ENCODE results near the gene NT5DC1. TPM values are rescaled to one million over a fixed set of nuclear protein-coding genes. Genes with fewer than 3 reads are reported as not detected.

NT5DC1 gene
- total RNA-seq, 4 donors from 2014 or later: 7.0 to 15.4 (median 12.0) TPM

DNA sequence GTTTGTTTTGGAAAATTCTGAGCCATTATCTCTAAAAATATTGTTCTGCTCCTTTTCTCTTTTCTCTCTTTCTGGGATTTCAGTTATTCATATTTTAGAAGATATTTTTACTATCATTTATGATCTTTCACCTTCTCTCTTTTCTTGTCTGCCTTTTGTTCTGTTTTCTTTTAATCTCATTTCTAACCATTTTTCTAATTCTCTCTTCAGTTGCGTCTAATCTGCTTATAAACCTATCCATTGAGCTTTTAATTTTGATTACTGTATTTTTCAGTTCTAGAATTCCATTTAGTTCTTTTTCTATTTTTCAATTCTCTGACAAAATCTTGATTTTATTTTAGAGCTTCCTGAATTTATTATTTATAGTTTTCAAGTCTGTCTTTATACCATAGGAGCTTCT lies 67.5 kb downstream of the NT5DC1 start:
- H3K27ac ChIP-seq: no peak overlapping the region
- TF ChIP-seq, protein P1, sequence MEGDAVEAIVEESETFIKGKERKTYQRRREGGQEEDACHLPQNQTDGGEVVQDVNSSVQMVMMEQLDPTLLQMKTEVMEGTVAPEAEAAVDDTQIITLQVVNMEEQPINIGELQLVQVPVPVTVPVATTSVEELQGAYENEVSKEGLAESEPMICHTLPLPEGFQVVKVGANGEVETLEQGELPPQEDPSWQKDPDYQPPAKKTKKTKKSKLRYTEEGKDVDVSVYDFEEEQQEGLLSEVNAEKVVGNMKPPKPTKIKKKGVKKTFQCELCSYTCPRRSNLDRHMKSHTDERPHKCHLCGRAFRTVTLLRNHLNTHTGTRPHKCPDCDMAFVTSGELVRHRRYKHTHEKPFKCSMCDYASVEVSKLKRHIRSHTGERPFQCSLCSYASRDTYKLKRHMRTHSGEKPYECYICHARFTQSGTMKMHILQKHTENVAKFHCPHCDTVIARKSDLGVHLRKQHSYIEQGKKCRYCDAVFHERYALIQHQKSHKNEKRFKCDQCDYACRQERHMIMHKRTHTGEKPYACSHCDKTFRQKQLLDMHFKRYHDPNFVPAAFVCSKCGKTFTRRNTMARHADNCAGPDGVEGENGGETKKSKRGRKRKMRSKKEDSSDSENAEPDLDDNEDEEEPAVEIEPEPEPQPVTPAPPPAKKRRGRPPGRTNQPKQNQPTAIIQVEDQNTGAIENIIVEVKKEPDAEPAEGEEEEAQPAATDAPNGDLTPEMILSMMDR (IDR thresholded peaks at IDR 0.05 in 4 of 5, conservative IDR thresholded peaks at IDR 0.05 in 1 of 5): no peak
- TF ChIP-seq POLR2A (IDR thresholded peaks at IDR 0.05): no peak
- DNase-seq (no peak), ATAC-seq (no peak)
- intact Hi-C loops (cut with DNase I; ENCODE audit: low total_unique reads): no loop called here
- no peaks in the 10 kb centered on the region for H3K36me3 ChIP-seq
- H3K9me3 ChIP-seq: no peaks in the 10 kb centered on the region
- no peak overlapping the region for H3K4me3 ChIP-seq
- in situ Hi-C loops (cut with MboI; ENCODE audit: low sequenced_read_pairs in 4 of 4): no loop called here
- H3K27me3 ChIP-seq: no peaks in the 10 kb centered on the region
- peaks cover 0 to 3% of the 10 kb centered on the region in 2 donors for H3K4me1 ChIP-seq

GRCh38 chr6:116169880-116170279 lies 69.2 kb downstream of the NT5DC1 start:
- H3K27me3 ChIP-seq: no peaks in the 10 kb centered on the region
- H3K4me3 ChIP-seq: no peak overlapping the region
- H3K9me3 ChIP-seq: peaks cover 0 to 1% (median 0%) of the 10 kb centered on the region in 3 donors
- ATAC-seq: no peak
- no peak for DNase-seq
- TF ChIP-seq, protein P1 (IDR thresholded peaks at IDR 0.05 in 4 of 5, conservative IDR thresholded peaks at IDR 0.05 in 1 of 5): no peak
- no peak for TF ChIP-seq POLR2A (IDR thresholded peaks at IDR 0.05)
- no peaks in the 10 kb centered on the region for H3K36me3 ChIP-seq
- no peak overlapping the region for H3K27ac ChIP-seq
- H3K4me1 ChIP-seq: peaks cover 3% of the 10 kb centered on the region in 2 donors
- intact Hi-C loops (cut with DNase I; ENCODE audit: low total_unique reads): no loop called here
- in situ Hi-C loops (cut with MboI; ENCODE audit: low sequenced_read_pairs in 4 of 4): no loop called here

DNA sequence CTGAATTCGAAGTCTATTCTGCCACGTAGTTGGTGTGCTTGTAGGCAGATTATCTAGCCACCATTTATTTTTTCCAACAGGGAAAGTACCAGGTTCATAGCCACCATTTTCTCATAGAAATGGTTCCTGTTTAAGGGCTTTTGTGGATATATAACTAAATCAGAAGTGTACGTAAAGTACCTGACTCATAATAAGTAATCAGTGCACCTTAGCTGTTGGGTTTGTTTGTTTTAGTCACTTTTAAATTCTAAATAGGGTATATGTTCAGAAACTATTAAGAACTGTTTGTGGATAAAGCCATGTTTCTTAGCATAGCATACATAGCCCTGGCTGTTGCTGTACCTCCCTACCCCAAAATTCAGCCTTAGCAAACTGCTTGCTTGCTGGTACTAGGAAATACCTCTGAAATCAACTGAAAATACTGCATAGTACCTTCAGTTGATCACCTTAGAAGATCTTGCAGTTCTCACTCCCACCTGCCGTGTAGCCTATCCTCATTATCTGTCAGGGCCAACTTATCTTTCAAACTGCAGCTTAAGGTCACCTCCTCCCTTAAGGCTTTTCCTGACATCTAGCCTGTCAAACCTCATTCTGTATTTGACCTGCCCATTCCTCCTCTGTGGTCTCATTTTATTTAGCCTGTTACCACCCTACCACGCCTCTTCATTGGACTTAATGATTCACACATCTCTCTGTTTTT lies 69.9 kb downstream of the NT5DC1 start:
- H3K4me3 ChIP-seq: no peak overlapping the region
- ATAC-seq (no peak), DNase-seq (no peak)
- no peak for TF ChIP-seq POLR2A (IDR thresholded peaks at IDR 0.05)
- TF ChIP-seq, protein P1 (IDR thresholded peaks at IDR 0.05 in 4 of 5, conservative IDR thresholded peaks at IDR 0.05 in 1 of 5): no peak
- no peaks in the 10 kb centered on the region for H3K27me3 ChIP-seq
- intact Hi-C loops (cut with DNase I; ENCODE audit: low total_unique reads) (no loop called here), in situ Hi-C loops (cut with MboI; ENCODE audit: low sequenced_read_pairs in 4 of 4) (no loop called here)
- peaks cover 3% of the 10 kb centered on the region in 2 donors for H3K4me1 ChIP-seq
- H3K36me3 ChIP-seq: no peaks in the 10 kb centered on the region
- H3K9me3 ChIP-seq: peaks cover 0 to 8% (median 0%) of the 10 kb centered on the region in 3 donors
- no peak overlapping the region for H3K27ac ChIP-seq

- Histone ChIP-seq H3K36me3 (no peaks in the 10 kb centered on the region), H3K27ac (no peak overlapping the region), H3K4me3 (no peak overlapping the region), H3K9me3 (peaks cover 0 to 8% (median 0%) of the 10 kb centered on the region in 3 donors), H3K4me1 (peaks cover 0 to 3% of the 10 kb centered on the region in 2 donors), H3K27me3 (no peaks in the 10 kb centered on the region)
- no peak for ATAC-seq
- intact Hi-C loops (cut with DNase I; ENCODE audit: low total_unique reads) (no loop called here), in situ Hi-C loops (cut with MboI; ENCODE audit: low sequenced_read_pairs in 4 of 4) (no loop called here)
- DNase-seq: no peak
- no peak for TF ChIP-seq POLR2A (IDR thresholded peaks at IDR 0.05)
- TF ChIP-seq, protein P1 (IDR thresholded peaks at IDR 0.05 in 4 of 5, conservative IDR thresholded peaks at IDR 0.05 in 1 of 5): no peak
Observed at GRCh38 chr6:116173928-116174327, 73.3 kb downstream of the NT5DC1 start.
